Cardiac fibroblast (primary cell): ENCODE measurements around the gene NRAS.

Experiments used
- DNase-seq, 2 donors: peaks; one replicate each; pipeline versions ENCODE4 v3.0.0 to v3.0.0-alpha.2; 2010; ENCODE audit warnings: low read depth in 2 of 2
- H3K4me3 ChIP-seq, 2 donors: replicated peaks in 1 of 2; 1 replicate in 1 of 2; 2 replicates in 1 of 2; pipeline ENCODE4 v1.5.1; 2011; ENCODE audit warnings: low read depth in 2 of 2, low read length in 2 of 2, mild to moderate bottlenecking in 2 of 2, moderate library complexity in 1 of 2
- TF ChIP-seq, protein P1 (sequence below): IDR thresholded peaks from one replicate; pipeline ENCODE4 v1.5.1; 2011; ENCODE audit warnings: low read depth, mild to moderate bottlenecking, low read length, inconsistent platforms

Gene NRAS

DNA sequence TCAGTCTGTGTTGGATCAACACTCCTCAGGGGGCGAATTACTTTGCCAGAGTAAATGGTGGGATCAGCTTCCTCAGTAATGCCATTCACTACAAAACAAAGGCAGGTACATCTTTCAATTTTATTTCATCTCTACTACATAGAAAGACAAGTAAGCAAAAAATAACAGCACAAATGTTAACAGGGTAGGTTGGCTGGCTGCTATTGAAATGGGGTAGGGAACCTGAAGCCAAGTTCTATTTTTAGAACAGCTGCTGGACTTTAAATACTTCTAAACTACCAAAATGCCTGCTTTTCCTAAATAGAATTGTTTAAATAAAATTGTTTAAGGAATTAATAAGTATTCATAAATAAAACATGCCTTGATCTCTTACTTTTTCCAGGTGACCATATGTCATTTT lies 7.3 kb upstream of the NRAS start:
- DNase-seq = no peak
- H3K4me3 ChIP-seq = no peak overlapping the region
- TF ChIP-seq, protein P1, sequence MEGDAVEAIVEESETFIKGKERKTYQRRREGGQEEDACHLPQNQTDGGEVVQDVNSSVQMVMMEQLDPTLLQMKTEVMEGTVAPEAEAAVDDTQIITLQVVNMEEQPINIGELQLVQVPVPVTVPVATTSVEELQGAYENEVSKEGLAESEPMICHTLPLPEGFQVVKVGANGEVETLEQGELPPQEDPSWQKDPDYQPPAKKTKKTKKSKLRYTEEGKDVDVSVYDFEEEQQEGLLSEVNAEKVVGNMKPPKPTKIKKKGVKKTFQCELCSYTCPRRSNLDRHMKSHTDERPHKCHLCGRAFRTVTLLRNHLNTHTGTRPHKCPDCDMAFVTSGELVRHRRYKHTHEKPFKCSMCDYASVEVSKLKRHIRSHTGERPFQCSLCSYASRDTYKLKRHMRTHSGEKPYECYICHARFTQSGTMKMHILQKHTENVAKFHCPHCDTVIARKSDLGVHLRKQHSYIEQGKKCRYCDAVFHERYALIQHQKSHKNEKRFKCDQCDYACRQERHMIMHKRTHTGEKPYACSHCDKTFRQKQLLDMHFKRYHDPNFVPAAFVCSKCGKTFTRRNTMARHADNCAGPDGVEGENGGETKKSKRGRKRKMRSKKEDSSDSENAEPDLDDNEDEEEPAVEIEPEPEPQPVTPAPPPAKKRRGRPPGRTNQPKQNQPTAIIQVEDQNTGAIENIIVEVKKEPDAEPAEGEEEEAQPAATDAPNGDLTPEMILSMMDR = no peak

- no peak overlapping the region for H3K4me3 ChIP-seq
- TF ChIP-seq, protein P1 = no peak
- DNase-seq = no peak
These were observed 6.9 kb upstream of the NRAS start for GRCh38 chr1:114723457-114723856.

DNA sequence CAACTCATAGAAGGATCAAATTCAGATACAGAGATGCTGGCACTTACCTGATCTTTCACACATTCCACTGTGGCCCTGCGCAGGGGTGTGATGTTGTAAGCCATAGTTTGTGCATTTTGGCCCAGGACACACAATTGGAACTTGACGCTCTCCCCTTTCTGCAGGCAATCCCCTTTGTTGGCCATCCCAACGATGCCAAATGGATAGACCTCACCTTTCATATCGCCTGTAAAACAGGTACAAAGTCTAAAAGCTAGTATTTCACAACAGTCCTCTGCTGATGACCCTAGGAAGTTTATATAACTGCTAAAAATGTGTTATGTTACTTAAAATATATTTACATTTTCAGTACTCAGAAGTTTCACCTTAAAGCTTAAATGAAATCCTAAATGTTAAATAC lies 3.9 kb upstream of the NRAS start:
- TF ChIP-seq, protein P1 = no peak
- no peak for DNase-seq
- H3K4me3 ChIP-seq = no peak overlapping the region

GRCh38 chr1:114719424-114719787 lies 2.8 kb upstream of the NRAS start:
- peak in 1 of 2 donors; percentile 66 for DNase-seq
- TF ChIP-seq, protein P1 = no peak
- no peak overlapping the region for H3K4me3 ChIP-seq

DNA sequence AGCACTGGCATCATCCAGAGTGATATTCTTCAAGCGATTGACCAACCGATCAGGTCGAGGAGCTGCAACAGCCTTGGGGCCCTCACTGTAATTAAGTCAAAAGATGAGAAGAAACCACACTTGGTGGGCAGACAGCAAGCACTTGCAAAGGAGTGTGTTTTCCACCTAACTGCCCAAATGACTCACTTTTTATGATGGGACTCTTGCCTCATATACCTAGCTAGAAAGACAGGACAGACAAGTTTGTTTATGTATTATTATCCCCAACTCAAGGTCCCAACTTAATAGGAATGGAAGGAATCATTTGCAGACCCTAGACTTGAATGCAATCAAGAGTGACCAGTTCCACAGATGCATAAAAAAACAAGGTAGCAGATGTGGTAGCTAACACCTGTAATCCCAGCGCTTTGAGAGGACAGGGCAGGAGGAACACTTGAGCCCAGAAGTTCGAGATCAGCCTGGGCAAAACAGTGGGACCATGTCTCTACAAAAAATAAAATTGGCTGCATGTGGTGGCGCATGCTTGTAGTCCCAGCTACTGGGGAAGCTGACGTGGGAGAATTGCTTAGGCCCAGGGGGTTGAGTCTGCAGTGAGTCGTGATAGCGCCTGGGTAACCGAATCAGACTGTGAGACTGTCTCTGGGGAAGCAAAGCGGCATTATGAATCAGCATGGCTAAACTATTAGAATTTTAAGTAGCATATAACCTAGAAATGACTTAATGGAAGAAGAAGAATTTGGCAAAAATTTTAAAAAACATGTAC lies 2.3 kb upstream of the NRAS start:
- H3K4me3 ChIP-seq = no peak overlapping the region
- DNase-seq = peak; percentile 5 to 82
- TF ChIP-seq, protein P1 = no peak

DNA sequence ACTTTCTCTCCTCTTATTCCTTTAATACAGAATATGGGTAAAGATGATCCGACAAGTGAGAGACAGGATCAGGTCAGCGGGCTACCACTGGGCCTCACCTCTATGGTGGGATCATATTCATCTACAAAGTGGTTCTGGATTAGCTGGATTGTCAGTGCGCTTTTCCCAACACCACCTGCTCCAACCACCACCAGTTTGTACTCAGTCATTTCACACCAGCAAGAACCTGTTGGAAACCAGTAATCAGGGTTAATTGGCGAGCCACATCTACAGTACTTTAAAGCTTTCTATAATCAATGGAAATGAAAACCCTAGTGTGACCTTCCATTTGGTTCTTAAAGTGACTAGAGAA lies 643 bp downstream of the NRAS start:
- H3K4me3 ChIP-seq = peak overlapping the region; percentile 65 to 93
- DNase-seq = no peak
- TF ChIP-seq, protein P1 = no peak

DNA sequence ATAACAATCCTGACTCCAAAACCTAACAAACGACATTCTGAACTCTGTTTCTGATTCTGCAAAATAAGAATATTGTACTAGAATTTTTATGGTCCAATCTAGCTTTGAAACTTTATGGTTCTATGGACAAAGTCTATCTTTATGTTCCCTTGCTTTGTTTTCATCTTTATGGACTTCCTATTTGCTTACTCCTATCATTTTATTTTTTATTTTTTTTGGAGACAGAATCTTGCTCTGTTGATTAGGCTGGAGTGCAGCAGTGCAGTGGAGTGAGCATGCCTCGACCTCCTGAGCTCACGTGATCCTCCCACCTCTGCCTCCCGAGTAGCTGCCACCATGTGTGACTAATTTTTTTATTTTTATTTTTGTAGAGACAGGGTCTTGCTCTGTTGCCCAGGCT lies 3.6 kb downstream of the NRAS start:
- H3K4me3 ChIP-seq = no peak overlapping the region
- DNase-seq = no peak
- TF ChIP-seq, protein P1 = no peak
